NT2/D1 (cell line): ENCODE measurements around the gene ACAP2.

Source experiments
- SUZ12 ChIP-seq: IDR thresholded peaks from 2 replicates; pipeline ENCODE4 v1.6.1; 2011; ENCODE audit not compliant: insufficient read length, insufficient read depth; ENCODE audit errors: extremely low read depth
- YY1 ChIP-seq: IDR thresholded peaks from 2 replicates; pipeline ENCODE4 v1.6.1; 2011; ENCODE audit not compliant: insufficient read length, insufficient read depth
- ZNF274 ChIP-seq: IDR thresholded peaks from 2 replicates; pipeline ENCODE4 v1.6.1; 2011; ENCODE audit warnings: mild to moderate bottlenecking, low read depth, low read length

GRCh38 chr3:195461594-195462307 is 18.9 kb upstream of the ACAP2 start:
- no peak for TF ChIP-seq YY1
- TF ChIP-seq SUZ12 = no peak
- no peak for TF ChIP-seq ZNF274
